Calu3 (cell line): ENCODE results near the gene ANKS6. TPM values are rescaled to one million over a fixed set of nuclear protein-coding genes. Genes with fewer than 3 reads are reported as not detected.

ENCODE experiments used
- BruUV-seq: library from RNA; stranded (reverse); fragments of 400-500 nt; replicated peaks from 2 replicates; lab custom pipeline; 2021; lab: Mats Ljungman, UMichigan
- CTCF ChIA-PET: fragments of 300-600 bp; sonication (Branson Sonifier 250); formaldehyde crosslinking; loops from one replicate; lab custom pipeline; 2022; ENCODE audit warnings: antibody characterized with exemption; lab: Charles Lee
- DNase-seq: peaks from one replicate; pipeline ENCODE4 v3.0.0; 2022
- H3K27ac Mint-ChIP-seq: one replicate; pipeline ENCODE4 v1.8.0; 2022; ENCODE audit warnings: mixed read lengths; ENCODE audit not compliant: unreplicated experiment
- H3K27me3 Mint-ChIP-seq: one replicate; pipeline ENCODE4 v1.8.0; 2022; ENCODE audit warnings: mixed read lengths; ENCODE audit not compliant: unreplicated experiment
- H3K36me3 Mint-ChIP-seq: one replicate; pipeline ENCODE4 v1.8.0; 2022; ENCODE audit warnings: mild to moderate bottlenecking, moderate library complexity, mixed read lengths; ENCODE audit not compliant: insufficient read depth, unreplicated experiment
- H3K4me1 Mint-ChIP-seq: one replicate; pipeline ENCODE4 v1.8.0; 2022; ENCODE audit warnings: mild to moderate bottlenecking, low read depth, mixed read lengths; ENCODE audit not compliant: unreplicated experiment
- H3K4me3 Mint-ChIP-seq: one replicate; pipeline ENCODE4 v1.8.0; 2022; ENCODE audit warnings: mild to moderate bottlenecking, low read depth, moderate library complexity, mixed read lengths; ENCODE audit not compliant: unreplicated experiment
- H3K9me3 Mint-ChIP-seq: one replicate; pipeline ENCODE4 v1.8.0; 2022; ENCODE audit warnings: low read depth, mixed read lengths; ENCODE audit not compliant: unreplicated experiment
- CTCF ChIP-seq: fragments of 200-600 bp; IDR thresholded peaks from one replicate; pipeline ENCODE4 v1.8.0; 2022; ENCODE audit warnings: antibody characterized with exemption; ENCODE audit not compliant: unreplicated experiment
- intact Hi-C: fragments of 100-400 bp; cut with micrococcal nuclease; formaldehyde crosslinking; loops from one replicate; pipeline ENCODE4 v1.10.0; 2022; ENCODE audit not compliant: unreplicated experiment
- total RNA-seq: library from RNA; stranded (reverse); gene quantifications from 2 replicates; pipeline ENCODE4 v1.2.3, GENCODE V29; 2022

ANKS6 gene
- total RNA-seq, 1 experiment from 2014 or later = 31.5 TPM

GRCh38 chr9:98730871-98731270, 65.5 kb downstream of the ANKS6 start:
- no peaks in the 10 kb centered on the region for H3K9me3 Mint-ChIP-seq
- peaks cover under 1% of the 10 kb centered on the region for H3K4me1 Mint-ChIP-seq
- DNase-seq = no peak
- TF ChIP-seq CTCF = no peak
- no peak overlapping the region for H3K27ac Mint-ChIP-seq
- H3K36me3 Mint-ChIP-seq = peaks cover 3% of the 10 kb centered on the region
- H3K4me3 Mint-ChIP-seq = no peak overlapping the region
- intact Hi-C loops = no loop called here
- CTCF ChIA-PET = no interaction called here
- BruUV-seq = no TSS peak
- H3K27me3 Mint-ChIP-seq = peaks cover 18% of the 10 kb centered on the region

GRCh38 chr9:98728500-98728899, 67.9 kb downstream of the ANKS6 start:
- H3K36me3 Mint-ChIP-seq = no peaks in the 10 kb centered on the region
- TF ChIP-seq CTCF = no peak
- CTCF ChIA-PET = no interaction called here
- H3K4me1 Mint-ChIP-seq = no peaks in the 10 kb centered on the region
- no peak for DNase-seq
- no peak overlapping the region for H3K27ac Mint-ChIP-seq
- BruUV-seq = no TSS peak
- no peak overlapping the region for H3K4me3 Mint-ChIP-seq
- intact Hi-C loops = no loop called here
- H3K27me3 Mint-ChIP-seq = peaks cover 38% of the 10 kb centered on the region
- H3K9me3 Mint-ChIP-seq = no peaks in the 10 kb centered on the region

GRCh38 chr9:98727428-98727827, 68.9 kb downstream of the ANKS6 start:
- peaks cover 49% of the 10 kb centered on the region for H3K27me3 Mint-ChIP-seq
- H3K27ac Mint-ChIP-seq = no peak overlapping the region

GRCh38 chr9:98726735-98727134, 69.6 kb downstream of the ANKS6 start:
- no peak overlapping the region for H3K4me3 Mint-ChIP-seq
- peaks cover 56% of the 10 kb centered on the region for H3K27me3 Mint-ChIP-seq
- no peak for DNase-seq
- H3K27ac Mint-ChIP-seq = no peak overlapping the region
- H3K9me3 Mint-ChIP-seq = no peaks in the 10 kb centered on the region
- CTCF ChIA-PET = no interaction called here
- H3K4me1 Mint-ChIP-seq = no peaks in the 10 kb centered on the region
- H3K36me3 Mint-ChIP-seq = no peaks in the 10 kb centered on the region
- no TSS peak for BruUV-seq
- no peak for TF ChIP-seq CTCF
- intact Hi-C loops = no loop called here

More at GRCh38 chr9:98727428-98727827, 68.9 kb downstream of the ANKS6 start:
- no peak overlapping the region for H3K4me3 Mint-ChIP-seq
- TF ChIP-seq CTCF = no peak
- H3K4me1 Mint-ChIP-seq = no peaks in the 10 kb centered on the region
- no peaks in the 10 kb centered on the region for H3K36me3 Mint-ChIP-seq
- no peaks in the 10 kb centered on the region for H3K9me3 Mint-ChIP-seq
- CTCF ChIA-PET = no interaction called here
- intact Hi-C loops = no loop called here
- DNase-seq = no peak
- no TSS peak for BruUV-seq
